Tongue (tissue), 2 donors: ENCODE results near the gene CYP27B1. TPM values are rescaled to one million over a fixed set of nuclear protein-coding genes. Genes with fewer than 3 reads are reported as not detected.
A peak's percentile ranks its signal among the peaks of the same experiment; 100 is the strongest.
"Not testable (repeated sequence)": the region's sequence is repeated elsewhere in the genome, so short reads cannot be mapped to it uniquely, and the experiment has no call there.

Experiments used
- DNase-seq: peaks from one replicate; pipeline ENCODE4 v3.0.0-alpha.2; 2015
- total RNA-seq: library from RNA; depleted of rRNA; stranded (reverse); fragments of >200 nt; gene quantifications from one replicate; pipeline ENCODE4 v1.2.3, GENCODE V29; 2014

Gene CYP27B1
- total RNA-seq, 1 donor from 2014 or later, result 0.10 TPM

DNA sequence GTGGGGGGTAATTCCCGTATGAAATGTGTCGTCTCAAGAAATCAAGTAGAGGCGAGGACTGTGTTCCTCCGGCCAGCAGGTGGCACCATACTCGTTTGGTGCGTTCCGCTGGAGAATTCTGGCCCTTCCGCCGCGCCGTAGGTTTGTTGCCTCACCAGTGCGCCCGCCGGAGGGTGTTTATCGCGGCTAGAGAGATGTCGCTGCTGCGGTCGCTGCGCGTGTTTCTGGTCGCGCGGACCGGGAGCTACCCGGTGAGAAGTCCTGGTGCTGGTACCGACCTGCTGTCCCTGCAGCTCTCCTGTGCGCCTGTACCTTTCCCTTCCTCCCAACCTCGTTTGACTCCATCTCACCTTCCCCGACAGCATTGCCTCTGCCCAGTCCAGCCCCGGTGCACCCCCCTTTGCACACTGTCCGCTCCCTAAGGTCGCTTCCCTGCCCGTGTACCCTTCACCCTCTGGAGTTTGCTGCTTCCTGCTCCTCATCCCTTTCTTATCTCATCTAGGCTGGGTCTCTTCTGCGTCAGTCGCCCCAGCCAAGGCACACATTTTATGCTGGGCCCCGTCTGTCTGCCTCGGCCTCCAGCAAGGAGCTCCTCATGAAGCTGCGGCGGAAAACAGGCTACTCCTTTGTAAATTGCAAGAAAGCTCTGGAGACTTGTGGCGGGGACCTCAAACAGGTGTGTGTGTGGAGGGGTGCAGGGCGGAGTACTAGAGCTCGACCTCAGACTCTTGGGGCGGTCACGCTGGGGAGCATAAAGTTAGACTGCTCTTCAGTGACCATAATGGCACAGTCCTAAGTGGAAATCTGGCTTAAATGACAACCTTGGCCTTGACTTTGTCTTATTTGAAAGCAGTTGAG lies 16.0 kb upstream of the CYP27B1 start, which contains the start of gene TSFM:
Gene TSFM, plus strand, starts transcription at position 180 of the 858 bp plus-strand sequence. Its CDS starts 15 bp downstream, at position 195.
- DNase-seq, result peak; percentile 98

- DNase-seq, result no peak
Observed at GRCh38 chr12:57782243-57782607, 15.3 kb upstream of the CYP27B1 start.

- DNase-seq, result no peak
Observed at GRCh38 chr12:57781801-57782200, 14.9 kb upstream of the CYP27B1 start.

GRCh38 chr12:57781244-57781643 lies 14.4 kb upstream of the CYP27B1 start:
- DNase-seq, result no peak

DNA sequence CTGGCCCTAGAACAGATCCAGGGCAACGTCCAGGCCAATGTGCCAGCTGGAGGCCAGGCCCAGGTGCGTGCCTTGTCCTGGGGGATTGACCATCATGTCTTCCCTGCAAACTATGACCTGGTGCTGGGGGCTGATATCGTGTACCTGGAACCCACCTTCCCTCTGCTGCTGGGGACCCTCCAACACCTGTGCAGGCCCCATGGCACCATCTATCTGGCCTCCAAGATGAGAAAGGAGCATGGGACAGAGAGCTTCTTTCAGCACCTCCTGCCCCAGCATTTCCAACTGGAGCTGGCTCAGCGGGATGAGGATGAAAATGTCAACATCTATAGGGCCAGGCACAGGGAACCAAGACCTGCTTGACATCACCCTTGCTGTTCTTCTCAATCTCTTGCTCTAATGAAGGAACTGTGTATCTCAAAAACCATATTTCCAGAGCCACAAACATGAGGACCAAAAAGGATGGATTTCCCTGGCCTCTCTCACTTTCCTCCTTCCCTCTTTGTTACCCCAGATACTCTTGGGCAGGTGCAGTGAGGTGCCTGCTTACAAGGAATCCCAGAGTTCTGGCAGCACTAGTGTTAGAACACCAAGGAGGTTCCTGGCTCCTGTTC lies 13.5 kb upstream of the CYP27B1 start:
- DNase-seq, result no peak

- no peak for DNase-seq
Observed at GRCh38 chr12:57779736-57780135, 12.9 kb upstream of the CYP27B1 start.

DNA sequence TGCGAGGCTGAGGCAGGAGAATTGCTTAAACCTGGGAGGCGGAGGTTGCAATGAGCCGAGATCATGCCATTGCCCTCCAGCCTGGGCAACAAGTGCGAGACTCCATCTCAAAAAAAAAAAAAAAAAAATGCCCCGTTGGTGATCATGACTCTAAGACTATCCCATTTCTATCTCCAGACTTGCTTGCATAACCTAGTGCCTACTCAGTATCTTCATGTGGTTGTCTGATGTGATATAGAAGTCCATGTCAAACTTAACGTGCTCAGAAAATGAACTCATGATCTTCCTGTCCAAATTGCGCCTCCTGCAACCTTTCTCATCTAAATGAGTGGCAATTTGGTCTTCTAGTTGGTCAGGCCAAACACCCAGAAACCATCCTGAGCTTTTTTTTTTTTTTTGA lies 11.0 kb upstream of the CYP27B1 start:
- no peak for DNase-seq

- no peak for DNase-seq
Observed at GRCh38 chr12:57777367-57777766, 10.5 kb upstream of the CYP27B1 start.

DNA sequence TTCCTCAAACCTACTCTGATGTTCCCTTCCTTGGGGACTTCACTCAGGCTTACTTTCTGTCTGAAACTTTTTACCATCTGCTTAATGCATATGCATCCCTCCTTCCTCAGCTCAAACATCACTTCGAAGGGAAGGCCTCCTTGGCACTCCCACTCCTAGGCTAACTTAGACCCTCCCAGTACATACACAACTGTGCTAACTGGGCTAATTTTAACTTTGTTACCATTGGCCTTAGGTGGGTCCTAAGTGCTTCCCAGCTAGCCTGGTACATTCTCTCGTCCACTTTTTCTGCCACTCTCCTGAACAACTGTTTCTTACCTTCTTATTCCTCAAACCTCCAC lies 9.3 kb upstream of the CYP27B1 start:
- no peak for DNase-seq

GRCh38 chr12:57775563-57776246 lies 8.8 kb upstream of the CYP27B1 start:
- DNase-seq, result no peak

GRCh38 chr12:57775044-57775443 lies 8.2 kb upstream of the CYP27B1 start:
- no peak for DNase-seq

- not testable (repeated sequence) for DNase-seq
Observed at GRCh38 chr12:57774634-57775033, 7.8 kb upstream of the CYP27B1 start.

DNA sequence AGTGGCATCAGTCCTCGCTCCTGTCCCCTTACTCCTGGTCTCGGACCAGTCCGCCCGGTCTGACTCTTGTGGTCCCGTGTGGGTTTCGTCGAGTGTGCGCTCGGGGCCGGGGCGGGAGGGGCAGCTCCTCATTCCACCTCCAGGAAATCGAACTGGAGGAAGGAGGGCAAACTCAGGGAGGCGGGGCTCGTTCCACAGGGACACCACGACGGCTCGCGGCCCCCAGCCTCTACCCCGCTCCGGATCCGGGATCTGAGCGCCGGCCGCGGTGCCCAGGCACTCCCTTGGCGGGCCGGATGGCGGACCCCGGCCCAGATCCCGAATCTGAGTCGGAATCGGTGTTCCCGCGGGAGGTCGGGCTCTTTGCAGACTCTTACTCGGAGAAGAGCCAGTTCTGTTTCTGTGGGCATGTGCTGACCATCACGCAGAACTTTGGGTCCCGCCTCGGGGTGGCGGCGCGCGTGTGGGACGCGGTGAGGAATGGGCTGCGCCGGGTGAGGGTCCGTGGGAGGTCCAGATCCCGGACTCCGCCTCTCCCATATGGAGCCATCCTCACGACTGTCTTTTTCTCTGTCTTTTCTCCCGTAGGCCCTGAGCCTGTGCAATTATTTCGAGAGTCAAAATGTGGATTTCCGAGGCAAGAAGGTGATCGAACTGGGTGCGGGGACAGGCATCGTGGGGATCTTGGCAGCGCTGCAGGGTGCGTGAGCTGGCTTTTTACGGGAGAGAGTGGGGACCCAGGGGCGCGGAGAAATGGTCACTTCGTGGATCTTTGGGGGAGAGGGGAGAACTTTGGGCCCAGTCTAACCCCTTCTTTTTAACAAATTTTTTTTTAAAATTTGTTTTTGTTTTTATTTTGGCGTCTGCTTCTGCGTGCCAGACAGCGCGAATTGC lies 5.8 kb upstream of the CYP27B1 start, which contains the start of gene EEF1AKMT3:
Gene EEF1AKMT3, plus strand, starts transcription at position 186 of the 894 bp plus-strand sequence. Its CDS starts 111 bp downstream, at position 297.
- DNase-seq, result peak; percentile 71

- peak; percentile 99 for DNase-seq
Observed at GRCh38 chr12:57771873-57772428, 5.1 kb upstream of the CYP27B1 start, which contains the start of gene METTL1. METTL1 (minus strand) TSS chr12:57772105; CDS start chr12:57772083, 22 bp downstream.

DNA sequence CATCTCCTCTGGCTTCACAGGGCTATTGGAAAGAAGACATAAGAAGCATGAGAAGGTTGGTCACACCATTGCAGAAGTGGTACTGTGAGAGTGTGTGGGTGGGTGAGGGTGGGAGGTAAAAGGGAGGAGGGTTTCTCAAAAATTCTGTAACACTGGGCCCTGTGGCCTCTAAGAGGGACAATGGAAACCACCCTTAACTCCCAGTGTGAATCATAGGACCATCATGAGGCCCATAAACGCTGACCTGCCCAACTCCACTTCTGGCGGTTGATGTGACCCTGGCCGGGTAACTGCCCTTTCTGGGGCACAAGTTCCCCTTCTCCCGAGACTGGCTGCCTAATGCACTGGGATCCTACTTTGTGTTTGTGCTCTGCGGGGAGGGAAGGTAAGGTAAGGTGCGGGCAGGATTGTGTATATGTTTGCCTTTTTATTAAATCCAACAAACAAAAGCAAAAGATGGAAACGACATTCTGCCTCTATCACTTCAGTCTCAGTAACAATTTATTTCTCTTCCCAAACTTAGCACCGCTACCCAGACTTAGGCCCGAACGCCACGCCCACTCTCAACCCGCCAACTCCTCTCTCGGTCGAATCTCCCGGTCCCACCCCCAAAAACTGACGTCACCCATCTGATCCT lies 4.5 kb upstream of the CYP27B1 start:
- peak; percentile 97 for DNase-seq

GRCh38 chr12:57770734-57771133 lies 3.9 kb upstream of the CYP27B1 start:
- no peak for DNase-seq

DNA sequence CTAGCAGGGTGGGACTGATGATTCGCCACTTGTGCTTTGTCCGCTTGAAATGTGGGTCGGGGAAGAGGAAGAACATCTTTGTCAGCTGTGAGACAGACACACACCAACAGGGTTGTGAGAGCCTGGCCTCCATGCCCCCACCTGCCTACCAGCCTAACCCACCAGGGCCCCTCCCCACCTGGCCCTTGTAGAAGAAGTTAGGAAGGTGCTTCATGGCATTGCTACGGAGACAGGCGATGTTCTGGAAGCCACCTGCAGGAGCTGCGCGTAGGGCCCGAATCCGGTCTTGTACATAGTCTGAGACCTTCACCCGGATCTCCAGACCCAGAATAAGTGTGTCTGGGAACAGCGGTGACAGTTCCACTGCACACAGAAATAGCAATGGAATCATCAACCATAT lies 2.7 kb upstream of the CYP27B1 start:
- DNase-seq, result no peak

DNA sequence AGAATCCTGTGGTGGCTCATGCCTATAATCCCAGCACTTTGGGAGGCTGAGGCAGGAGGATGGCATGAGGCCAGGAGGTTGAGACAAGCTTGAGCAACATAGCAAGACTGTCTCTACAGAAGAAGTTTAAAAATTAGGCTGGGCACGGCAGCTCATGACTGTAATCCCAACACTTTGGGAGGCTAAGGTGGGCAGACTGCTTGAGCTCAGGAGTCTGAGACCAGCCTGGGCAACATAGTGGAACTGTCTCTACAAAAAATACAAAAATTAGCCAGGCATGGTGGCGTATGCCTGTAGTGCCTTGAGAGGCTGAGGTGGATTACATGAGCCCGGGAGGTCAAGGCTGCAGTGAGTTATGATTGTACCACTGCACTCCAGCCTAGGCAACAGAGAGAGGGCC lies 998 bp upstream of the CYP27B1 start:
- no peak for DNase-seq

- DNase-seq, result no peak
Observed at GRCh38 chr12:57767305-57767698, 424 bp upstream of the CYP27B1 start.

GRCh38 chr12:57765698-57766463 lies 997 bp downstream of the CYP27B1 start:
- DNase-seq, result no peak
